ENCODE data around the gene LPP.

GRCh38 chr3:188392076-188392475, 238.1 kb downstream of the LPP start:
- no peak for TF ChIP-seq TARDBP (IDR thresholded peaks at IDR 0.05)
- TF ChIP-seq SP1 (IDR thresholded peaks at IDR 0.05) = no peak
- no peak for TF ChIP-seq LEF1 (IDR thresholded peaks at IDR 0.05; ENCODE audit: borderline replicate concordance)
- no peak for TF ChIP-seq CTBP1 (IDR thresholded peaks at IDR 0.05; ENCODE audit: borderline replicate concordance)
- no peak for TF ChIP-seq HDGF (IDR thresholded peaks at IDR 0.05; ENCODE audit: borderline replicate concordance)
- TF ChIP-seq FOXK2 (IDR thresholded peaks at IDR 0.05) = no peak
- TF ChIP-seq SUZ12 (IDR thresholded peaks at IDR 0.05) = no peak
- no peak for TF ChIP-seq ZNF384 (IDR thresholded peaks at IDR 0.05)
- no peak for TF ChIP-seq ELF4 (IDR thresholded peaks at IDR 0.05)
- no peak for TF ChIP-seq PKNOX1 (IDR thresholded peaks at IDR 0.05)
- no peak for TF ChIP-seq BHLHE40 (IDR thresholded peaks at IDR 0.05; ENCODE audit: borderline replicate concordance)
- no peak for TF ChIP-seq FOXM1 (IDR thresholded peaks at IDR 0.05; ENCODE audit: borderline replicate concordance)
- no peak for TF ChIP-seq ARNT (IDR thresholded peaks at IDR 0.05)
- no peak for TF ChIP-seq NFRKB (IDR thresholded peaks at IDR 0.05)
